Stimulated activated CD8-positive, alpha-beta memory T cell treated with anti-CD3 and anti-CD28 coated beads, Interleukin-4, amount 100 ng/mL, for 48 hours (primary cell): ENCODE results near the gene CLEC14A.

ENCODE experiments used
- DNase-seq: peaks from one replicate; pipeline ENCODE4 v3.0.0-alpha.2; 2020

Gene CLEC14A

GRCh38 chr14:38255673-38256532, at the start of gene CLEC14A:
Gene CLEC14A, minus strand, starts transcription at chr14:38256093. Its CDS starts 71 bp downstream, at chr14:38256022.
- DNase-seq: peak; percentile 27

- no peak for DNase-seq
Measured at GRCh38 chr14:38302966-38303365, 47.1 kb upstream of the CLEC14A start.

GRCh38 chr14:38302034-38302433, 46.1 kb upstream of the CLEC14A start:
- DNase-seq: no peak

- no peak for DNase-seq
Measured at GRCh38 chr14:38297681-38298080, 41.8 kb upstream of the CLEC14A start.

- DNase-seq: no peak
Measured at GRCh38 chr14:38291681-38292467, 36.0 kb upstream of the CLEC14A start.

- DNase-seq: no peak
Measured at GRCh38 chr14:38290601-38291188, 34.8 kb upstream of the CLEC14A start.

GRCh38 chr14:38286452-38286851, 30.6 kb upstream of the CLEC14A start:
- no peak for DNase-seq

GRCh38 chr14:38285962-38286361, 30.1 kb upstream of the CLEC14A start:
- no peak for DNase-seq

GRCh38 chr14:38282936-38283335, 27.0 kb upstream of the CLEC14A start:
- no peak for DNase-seq

GRCh38 chr14:38280081-38280480, 24.2 kb upstream of the CLEC14A start:
- DNase-seq: no peak

GRCh38 chr14:38279572-38279971, 23.7 kb upstream of the CLEC14A start:
- no peak for DNase-seq

- DNase-seq: no peak
Measured at GRCh38 chr14:38278035-38278434, 22.1 kb upstream of the CLEC14A start.

- DNase-seq: no peak
Measured at GRCh38 chr14:38262844-38263243, 7.0 kb upstream of the CLEC14A start.

GRCh38 chr14:38261620-38262019, 5.7 kb upstream of the CLEC14A start:
- no peak for DNase-seq

- no peak for DNase-seq
Measured at GRCh38 chr14:38257507-38257906, 1.6 kb upstream of the CLEC14A start.

GRCh38 chr14:38256533-38256840, 594 bp upstream of the CLEC14A start:
- DNase-seq: no peak

GRCh38 chr14:38255408-38255672, 553 bp downstream of the CLEC14A start:
- peak; percentile 28 for DNase-seq

GRCh38 chr14:38254571-38255407, 1.1 kb downstream of the CLEC14A start:
- no peak for DNase-seq

- DNase-seq: no peak
Measured at GRCh38 chr14:38253676-38254075, 2.2 kb downstream of the CLEC14A start.

- no peak for DNase-seq
Measured at GRCh38 chr14:38252066-38252710, 3.7 kb downstream of the CLEC14A start.

- DNase-seq: no peak
Measured at GRCh38 chr14:38250331-38250730, 5.6 kb downstream of the CLEC14A start.

GRCh38 chr14:38248321-38249028, 7.4 kb downstream of the CLEC14A start:
- DNase-seq: no peak
